DMS114 treated with DMSO at 0.1 percent for 48 hours (cell line): ENCODE results near the gene FNTB.
A peak's percentile ranks its signal among the peaks of the same experiment; 100 is the strongest.
"Not testable (repeated sequence)": the region's sequence is repeated elsewhere in the genome, so short reads cannot be mapped to it uniquely, and the experiment has no call there.

Source experiments
- DNase-seq: peaks from one replicate; lab custom pipeline; 2025; ENCODE audit not compliant: unreplicated experiment; lab: John Stamatoyannopoulos, UW

Gene FNTB

GRCh38 chr14:65080960-65081747 is 94.5 kb downstream of the FNTB start:
- no peak for DNase-seq

GRCh38 chr14:65082930-65083329 is 96.2 kb downstream of the FNTB start:
- DNase-seq = no peak

- DNase-seq = no peak
Measured at GRCh38 chr14:65084554-65085505, 98.1 kb downstream of the FNTB start.

- not testable (repeated sequence) for DNase-seq
Measured at GRCh38 chr14:65086686-65087085, 100.0 kb downstream of the FNTB start.

GRCh38 chr14:65087835-65088234 is 101.1 kb downstream of the FNTB start:
- not testable (repeated sequence) for DNase-seq

- no peak for DNase-seq
Measured at GRCh38 chr14:65092349-65092748, 105.7 kb downstream of the FNTB start.

- no peak for DNase-seq
Measured at GRCh38 chr14:65095633-65096205, 109.0 kb downstream of the FNTB start.

GRCh38 chr14:65096323-65097089 is 109.8 kb downstream of the FNTB start:
- DNase-seq = no peak

GRCh38 chr14:65098586-65098985 is 111.9 kb downstream of the FNTB start:
- no peak for DNase-seq

GRCh38 chr14:65100922-65101541 is 114.3 kb downstream of the FNTB start:
- DNase-seq = no peak

GRCh38 chr14:65101631-65102440 is 115.1 kb downstream of the FNTB start:
- DNase-seq = no peak

- peak; percentile 98 for DNase-seq
Measured at GRCh38 chr14:65102441-65103149, 115.9 kb downstream of the FNTB start, which contains the start of gene MAX. Gene MAX, minus strand, starts transcription at chr14:65102517. Its CDS starts 178 bp downstream, at chr14:65102339.

- peak; percentile 64 for DNase-seq
Measured at GRCh38 chr14:65103150-65103760, 116.6 kb downstream of the FNTB start.

- no peak for DNase-seq
Measured at GRCh38 chr14:65104791-65105190, 118.1 kb downstream of the FNTB start.

GRCh38 chr14:65106316-65106715 is 119.6 kb downstream of the FNTB start:
- no peak for DNase-seq

- no peak for DNase-seq
Measured at GRCh38 chr14:65106736-65107135, 120.0 kb downstream of the FNTB start.

- no peak for DNase-seq
Measured at GRCh38 chr14:65107200-65107599, 120.5 kb downstream of the FNTB start.

GRCh38 chr14:65109357-65109756 is 122.7 kb downstream of the FNTB start:
- DNase-seq = no peak
